Mucosa of rectum (tissue), 2 donors: ENCODE results near the gene RNF19B.
"Not testable (repeated sequence)": the region's sequence is repeated elsewhere in the genome, so short reads cannot be mapped to it uniquely, and the experiment has no call there.

Experiments used
- H3K27ac ChIP-seq, 2 donors: one replicate each; pipeline ENCODE4 v1.7.0; 2013; ENCODE audit warnings: inconsistent platforms in 2 of 2, low read depth in 2 of 2, low read length in 2 of 2
- H3K27me3 ChIP-seq, 2 donors: one replicate each; pipeline ENCODE4 v1.7.0; 2013; ENCODE audit warnings: low read length in 2 of 2; ENCODE audit not compliant: control insufficient read depth in 2 of 2, insufficient read depth in 2 of 2
- H3K36me3 ChIP-seq, 2 donors: one replicate each; pipeline ENCODE4 v1.7.0; 2013; ENCODE audit warnings: low read length in 2 of 2; ENCODE audit not compliant: control insufficient read depth in 2 of 2, insufficient read depth in 2 of 2
- H3K4me1 ChIP-seq, 2 donors: one replicate each; pipeline ENCODE4 v1.7.0; 2013; ENCODE audit warnings: low read length in 2 of 2, mild to moderate bottlenecking in 1 of 2; ENCODE audit not compliant: control insufficient read depth in 2 of 2, insufficient read depth in 2 of 2
- H3K4me3 ChIP-seq, 2 donors: one replicate each; pipeline ENCODE4 v1.7.0; 2013; ENCODE audit warnings: low read length in 2 of 2
- H3K9ac ChIP-seq, 2 donors: one replicate each; pipeline ENCODE4 v1.7.0; 2013; ENCODE audit warnings: low read length in 2 of 2, low read depth in 1 of 2, mild to moderate bottlenecking in 1 of 2
- H3K9me3 ChIP-seq, 2 donors: one replicate each; pipeline ENCODE4 v1.7.0; 2013; ENCODE audit warnings: low read length in 2 of 2; ENCODE audit not compliant: control insufficient read depth in 2 of 2
- donor health status: healthy.
- donor health status: Normal muscosa, but diverticular disease.

Gene RNF19B

DNA sequence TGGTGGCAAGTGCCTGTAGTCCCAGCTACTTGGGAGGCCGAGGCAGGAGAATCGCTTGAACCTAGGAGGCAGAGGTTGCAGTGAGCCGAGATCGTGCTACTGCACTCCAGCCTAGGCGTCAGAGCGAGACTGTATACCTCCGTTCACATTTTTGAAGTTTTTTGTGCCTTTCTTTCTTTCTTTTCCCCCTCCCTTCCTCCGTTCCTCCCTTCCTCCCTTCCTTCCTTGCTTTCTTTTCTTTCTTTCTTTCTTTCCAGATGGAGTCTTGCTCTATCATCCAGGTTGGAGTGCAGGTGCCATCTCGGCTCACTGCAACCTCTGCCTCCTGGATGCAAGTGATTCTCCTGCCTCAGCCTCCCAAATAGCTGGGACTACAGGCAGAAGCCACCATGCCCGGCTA is 59.0 kb downstream of the RNF19B start:
- Histone ChIP-seq H3K27ac (peak overlapping the region; percentile 91 to 93), H3K9ac (peak overlapping the region; percentile 32 to 46), H3K4me1 (peaks cover 16 to 46% of the 10 kb centered on the region in 2 donors)
- H3K27me3 ChIP-seq, H3K4me3 ChIP-seq, H3K9me3 ChIP-seq, H3K36me3 ChIP-seq: not testable (repeated sequence)

DNA sequence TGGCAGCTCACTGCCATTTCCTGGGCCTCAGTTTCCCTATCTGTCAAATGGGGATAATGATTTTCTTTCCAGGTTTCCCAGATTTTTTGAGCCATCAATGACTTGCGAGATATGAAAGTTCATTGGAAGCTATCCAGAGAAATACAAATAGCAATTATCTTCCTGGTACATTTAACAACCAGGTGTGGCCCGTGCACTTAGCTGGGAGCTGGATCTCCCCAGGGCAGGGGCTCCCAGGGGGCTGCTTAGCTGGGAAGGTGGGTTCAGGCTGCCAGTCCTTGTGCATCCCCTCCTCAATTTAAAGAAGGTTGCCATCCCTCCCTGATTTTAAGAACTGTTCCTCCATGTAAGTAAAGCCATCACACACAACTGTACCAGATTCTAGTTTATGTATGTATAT is 59.8 kb downstream of the RNF19B start:
- H3K9me3 ChIP-seq = no peaks in the 10 kb centered on the region

DNA sequence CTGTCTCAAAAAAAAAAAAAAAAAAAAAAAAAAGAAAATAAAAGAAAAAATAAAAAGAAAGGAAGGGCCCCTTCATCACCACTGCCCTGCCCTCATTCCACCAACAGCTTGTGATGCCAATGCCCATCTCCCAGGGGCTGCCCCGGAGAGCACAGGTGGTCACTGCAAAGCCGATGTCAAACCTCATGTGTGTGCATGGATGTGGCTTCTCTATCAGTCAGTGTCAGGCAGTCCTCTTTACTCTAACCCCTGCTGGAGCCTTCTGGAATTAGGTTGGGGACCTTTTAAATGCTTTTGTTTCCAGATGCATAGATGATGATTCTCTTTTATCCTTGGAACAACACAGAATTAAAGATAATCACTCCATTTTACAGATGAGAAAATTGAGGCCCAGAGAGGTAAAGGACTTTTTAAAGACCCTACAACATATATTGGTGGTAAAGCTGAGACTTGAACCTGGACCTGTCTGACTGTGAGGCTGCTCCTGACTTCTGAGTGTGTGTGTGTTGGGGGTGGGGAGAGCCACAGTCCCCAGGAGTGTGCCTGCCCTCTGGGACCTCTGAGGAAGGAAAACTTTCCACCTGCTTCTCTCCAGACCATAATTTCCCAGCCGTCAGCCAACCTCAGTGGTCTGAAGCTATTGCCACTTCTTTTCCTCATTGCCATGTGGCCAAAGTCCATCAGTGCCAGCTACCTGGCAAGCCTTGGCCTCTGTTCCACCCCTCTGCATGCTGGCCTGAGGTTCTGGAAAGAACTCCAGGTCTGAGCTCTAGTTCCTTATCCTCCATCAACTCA is 60.4 kb downstream of the RNF19B start:
- Histone ChIP-seq H3K4me3 (peak overlapping the region; percentile 22 to 46), H3K9me3 (no peaks in the 10 kb centered on the region), H3K9ac (peak overlapping the region in 1 of 2 donors; percentile 54), H3K4me1 (peaks cover 23 to 52% of the 10 kb centered on the region in 2 donors), H3K27me3 (peaks cover 0 to 3% of the 10 kb centered on the region in 2 donors), H3K27ac (peak overlapping the region; percentile 91 to 93), H3K36me3 (no peaks in the 10 kb centered on the region)

More for the DNA sequence above, 59.8 kb downstream of the RNF19B start:
- peaks cover 19 to 50% of the 10 kb centered on the region in 2 donors for H3K4me1 ChIP-seq
- H3K27me3 ChIP-seq = peaks cover 0 to 3% of the 10 kb centered on the region in 2 donors
- peak overlapping the region; percentile 22 to 46 for H3K4me3 ChIP-seq
- H3K36me3 ChIP-seq = no peaks in the 10 kb centered on the region
- H3K9ac ChIP-seq = peak overlapping the region; percentile 24 to 46
- peak overlapping the region; percentile 91 to 93 for H3K27ac ChIP-seq

DNA sequence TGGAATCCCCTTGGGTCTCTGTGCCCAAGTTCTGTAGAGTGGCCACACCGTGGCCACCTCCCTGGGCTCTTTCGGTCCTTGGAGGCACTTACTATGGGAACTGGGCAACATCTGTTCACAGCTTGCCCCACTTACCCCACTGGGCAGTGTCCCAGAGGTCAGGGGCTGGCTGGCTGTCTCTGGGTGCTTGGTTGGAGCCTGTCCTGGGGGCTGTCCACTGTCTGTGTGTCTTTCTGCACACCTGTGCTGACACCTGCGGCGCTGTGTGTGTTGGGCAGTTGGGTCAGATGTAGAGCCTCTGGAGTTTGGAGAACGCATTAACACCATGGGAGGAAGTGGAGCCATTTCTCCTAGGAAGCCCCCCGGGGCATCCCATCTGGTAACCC is 62.1 kb downstream of the RNF19B start:
- Histone ChIP-seq H3K36me3 (peaks cover 7 to 8% of the 10 kb centered on the region in 2 donors), H3K4me1 (peaks cover 26 to 49% of the 10 kb centered on the region in 2 donors), H3K4me3 (no peak overlapping the region)

DNA sequence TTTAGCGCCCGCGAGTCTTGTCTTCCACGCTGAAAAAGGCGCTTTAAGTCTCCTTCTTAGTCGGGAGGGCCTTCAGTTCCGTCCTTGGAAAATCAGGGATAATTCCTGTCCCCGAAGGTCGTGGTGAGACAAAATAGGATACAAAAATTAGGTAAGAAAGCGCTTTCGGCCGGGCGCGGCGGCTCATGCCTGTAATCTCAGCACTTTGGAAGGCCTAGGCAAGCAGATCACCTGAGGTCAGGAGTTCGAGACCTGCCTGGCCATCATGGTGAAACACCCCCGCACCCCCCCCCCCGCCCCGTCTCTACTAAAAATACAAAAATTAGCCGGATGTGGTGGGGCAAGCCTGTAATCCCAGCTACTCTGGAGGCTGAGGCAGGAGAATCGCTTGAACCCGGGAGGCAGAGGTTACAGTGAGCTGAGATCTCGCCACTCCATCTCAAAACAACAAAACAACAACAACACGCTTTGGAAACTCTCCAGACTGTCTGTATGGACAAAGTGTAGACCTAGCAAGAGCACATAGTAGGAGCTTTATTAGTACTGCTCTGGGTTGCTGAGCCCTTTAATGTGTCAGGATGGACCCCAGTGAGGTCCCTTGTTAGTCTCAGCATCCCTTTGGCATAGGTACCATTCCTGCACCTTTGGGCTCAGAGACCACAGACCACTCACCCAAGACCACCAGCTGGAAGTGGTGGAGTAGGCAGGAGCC is 62.6 kb downstream of the RNF19B start:
- H3K4me1 ChIP-seq = peaks cover 23 to 45% of the 10 kb centered on the region in 2 donors
- H3K9ac ChIP-seq = peak overlapping the region; percentile 84 to 95
- no peaks in the 10 kb centered on the region for H3K9me3 ChIP-seq
- H3K36me3 ChIP-seq = peaks cover 12 to 13% of the 10 kb centered on the region in 2 donors
- peaks cover 0 to 3% of the 10 kb centered on the region in 2 donors for H3K27me3 ChIP-seq
- H3K4me3 ChIP-seq = peak overlapping the region; percentile 60 to 84
- H3K27ac ChIP-seq = peak overlapping the region; percentile 91 to 92

More for the DNA sequence above, 62.1 kb downstream of the RNF19B start:
- H3K9ac ChIP-seq = no peak overlapping the region
- H3K27me3 ChIP-seq = peaks cover 0 to 3% of the 10 kb centered on the region in 2 donors
- peak overlapping the region; percentile 91 to 92 for H3K27ac ChIP-seq
- H3K9me3 ChIP-seq = no peaks in the 10 kb centered on the region

DNA sequence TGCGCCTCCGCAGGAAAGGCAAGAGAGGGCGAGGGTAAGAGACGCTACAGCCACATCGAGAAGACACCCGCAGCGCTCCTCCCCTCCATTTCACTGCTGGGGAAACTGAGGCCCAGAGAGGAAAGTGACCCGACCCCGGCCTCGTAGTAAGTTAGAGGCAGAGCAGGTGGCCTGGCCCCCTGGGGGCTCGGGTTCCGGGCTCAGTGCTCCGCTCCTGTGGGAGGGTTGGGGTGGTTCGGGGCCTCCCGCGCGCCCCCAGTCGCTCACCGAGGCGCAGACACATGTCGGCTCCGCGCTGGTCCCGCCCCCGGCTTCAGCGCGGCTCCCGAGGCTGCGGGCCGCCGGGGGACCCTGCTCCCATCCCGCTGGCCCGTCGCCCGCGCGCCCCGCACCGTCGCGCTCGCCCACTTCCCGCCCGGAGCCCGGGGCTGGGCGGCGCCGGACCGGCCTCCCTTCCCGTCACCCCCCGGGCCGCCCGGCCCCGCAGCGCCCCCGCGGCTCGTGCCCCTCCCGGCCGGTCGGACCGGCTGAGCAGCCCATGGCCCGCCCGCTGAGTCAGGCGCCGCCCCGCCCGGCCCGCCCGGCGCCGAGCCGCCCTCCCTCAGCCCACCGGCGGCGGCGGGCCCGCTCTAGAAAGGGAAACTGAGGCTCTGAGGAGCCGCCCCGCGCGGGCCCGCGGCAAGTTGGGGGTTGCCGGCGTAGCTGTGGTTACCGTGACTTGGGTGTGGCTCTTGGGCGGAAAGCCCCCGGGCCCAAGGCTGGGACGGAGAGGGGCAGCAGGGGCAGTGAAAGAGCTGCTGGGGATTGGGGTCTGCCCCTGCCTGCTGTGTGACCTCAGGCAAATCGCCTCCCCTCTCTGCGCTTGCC is 63.4 kb downstream of the RNF19B start, which contains the start of gene TMEM54:
TSS of gene TMEM54 (minus strand) at position 434 of the 867 bp plus-strand sequence. CDS start at position 283, 151 bp downstream.
- H3K27ac ChIP-seq = peak within 1 kb of the TSS; percentile 91 to 92

DNA sequence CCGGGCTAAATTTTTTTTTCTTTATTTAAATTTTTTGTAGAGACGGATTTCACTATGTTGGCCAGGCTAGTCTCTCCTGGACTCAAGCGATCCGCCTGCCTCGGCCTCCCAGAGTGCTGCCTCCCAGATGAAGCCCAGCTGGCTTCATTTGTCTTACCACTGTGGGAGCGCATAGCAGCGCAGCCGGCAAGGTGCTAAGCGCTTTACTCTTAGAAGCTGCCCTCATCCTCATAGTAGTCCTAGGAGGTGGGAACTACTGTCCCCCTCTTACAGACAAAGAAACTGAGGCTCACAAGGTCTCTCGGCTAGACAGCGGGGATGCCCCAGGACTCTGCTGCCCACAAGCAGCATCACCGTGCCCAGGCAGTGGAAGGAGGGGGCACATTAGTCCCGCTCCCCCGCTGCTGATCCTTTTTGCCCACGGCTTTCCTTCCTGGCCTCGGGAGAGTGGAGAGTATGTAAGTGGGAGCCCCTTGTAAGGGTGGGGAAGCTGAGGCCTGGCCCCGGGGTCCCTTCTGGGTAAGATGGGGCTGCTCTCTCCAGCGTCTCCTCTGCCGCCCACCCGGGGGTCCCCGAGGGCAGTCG is 64.1 kb downstream of the RNF19B start:
- Histone ChIP-seq H3K9ac (peak overlapping the region; percentile 87 to 96), H3K9me3 (no peaks in the 10 kb centered on the region), H3K27me3 (peaks cover 0 to 3% of the 10 kb centered on the region in 2 donors), H3K27ac (peak overlapping the region; percentile 78 to 85), H3K4me3 (peak overlapping the region; percentile 81 to 86), H3K4me1 (peaks cover 18 to 32% of the 10 kb centered on the region in 2 donors), H3K36me3 (peaks cover 23% of the 10 kb centered on the region in 2 donors)

More for the DNA sequence above, 63.4 kb downstream of the RNF19B start, which contains the start of gene TMEM54:
- H3K36me3 ChIP-seq = peaks cover 18 to 21% of the 10 kb centered on the region in 2 donors
- H3K4me1 ChIP-seq = peaks cover 23 to 39% of the 10 kb centered on the region in 2 donors
- H3K4me3 ChIP-seq = peak within 1 kb of the TSS; percentile 84 to 86
- no peaks in the 10 kb centered on the region for H3K9me3 ChIP-seq
- peaks cover 0 to 3% of the 10 kb centered on the region in 2 donors for H3K27me3 ChIP-seq
- H3K9ac ChIP-seq = peak within 1 kb of the TSS; percentile 95 to 96

DNA sequence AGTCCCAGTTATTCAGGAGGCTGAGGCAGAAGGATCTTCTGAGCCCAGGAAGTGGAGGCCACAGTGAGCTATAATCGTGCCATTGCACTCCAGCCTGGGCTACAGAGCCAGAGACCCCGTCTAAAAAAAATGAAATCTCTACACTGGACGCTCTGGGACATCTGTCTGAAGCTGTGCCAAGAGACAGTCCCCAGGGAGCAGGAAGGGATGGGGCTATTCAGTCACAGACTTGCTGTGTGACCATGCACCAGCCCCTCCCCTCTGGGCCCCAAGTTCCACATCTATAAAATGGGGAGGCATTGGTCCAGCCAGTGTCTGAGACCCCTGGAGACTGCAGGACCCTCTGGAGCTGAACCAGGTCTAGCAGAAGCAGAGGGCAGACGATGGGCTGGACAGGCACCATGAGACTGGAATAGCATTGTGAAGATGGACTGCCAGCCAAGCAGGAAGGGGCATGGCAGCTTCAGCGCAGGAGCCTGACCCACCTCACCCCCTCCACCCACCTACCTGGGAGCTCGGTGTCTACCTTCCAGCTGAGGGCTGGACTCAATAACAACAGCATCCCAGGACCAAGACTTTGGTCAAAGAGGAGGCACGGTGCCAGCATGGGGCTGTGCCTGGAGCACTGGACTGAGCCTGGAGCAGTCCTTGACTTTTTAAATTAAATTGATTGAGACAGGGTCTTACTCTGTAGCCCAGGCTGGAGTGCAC is 64.9 kb downstream of the RNF19B start:
- Histone ChIP-seq H3K27ac (peak overlapping the region; percentile 45 to 78), H3K4me1 (peaks cover 15 to 30% of the 10 kb centered on the region in 2 donors), H3K36me3 (peaks cover 23 to 24% of the 10 kb centered on the region in 2 donors), H3K4me3 (peak overlapping the region; percentile 81 to 86), H3K9ac (peak overlapping the region; percentile 87 to 96), H3K27me3 (peaks cover 0 to 3% of the 10 kb centered on the region in 2 donors), H3K9me3 (no peaks in the 10 kb centered on the region)

DNA sequence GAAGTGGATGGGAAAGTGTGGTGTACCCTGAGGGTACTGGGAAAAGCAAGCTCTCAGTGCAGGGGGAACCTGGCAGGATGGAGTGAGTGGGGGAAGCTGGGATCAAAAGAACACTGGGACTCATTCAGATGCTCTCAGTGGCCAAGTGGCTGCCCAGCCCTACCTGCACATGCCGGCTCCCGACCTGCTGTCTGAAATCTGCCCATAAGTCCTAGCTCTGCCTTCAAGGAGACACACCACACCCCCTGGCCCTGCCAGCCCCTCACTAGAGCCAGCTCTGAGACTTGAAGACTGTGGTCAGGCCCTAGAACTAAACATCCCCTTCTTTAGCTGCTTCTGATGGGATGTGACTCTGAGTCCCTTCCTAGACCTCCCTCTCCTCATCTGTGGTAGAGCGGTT is 65.7 kb downstream of the RNF19B start:
- no peak overlapping the region for H3K27ac ChIP-seq
- peaks cover 0 to 3% of the 10 kb centered on the region in 2 donors for H3K27me3 ChIP-seq
- H3K4me3 ChIP-seq = peak overlapping the region; percentile 20 to 30
- H3K9ac ChIP-seq = no peak overlapping the region
- peaks cover 15 to 29% of the 10 kb centered on the region in 2 donors for H3K4me1 ChIP-seq
- peaks cover 23 to 24% of the 10 kb centered on the region in 2 donors for H3K36me3 ChIP-seq
- H3K9me3 ChIP-seq = no peaks in the 10 kb centered on the region
